Breast epithelium (tissue), 3 donors: ENCODE measurements around the gene PNPLA8.

Source experiments
- POLR2A ChIP-seq: fragments of 450-650 bp; IDR thresholded peaks from one replicate; pipeline ENCODE4 v1.6.1; 2016; ENCODE audit warnings: antibody characterized with exemption, mild to moderate bottlenecking, moderate library complexity
- POLR2AphosphoS5 ChIP-seq, 3 donors: sonication (generic); formaldehyde crosslinking; IDR thresholded peaks; one replicate each; pipeline ENCODE4 v1.6.1; 2017; ENCODE audit warnings: antibody characterized with exemption in 3 of 3
- TF ChIP-seq, protein P1 (sequence below), 3 donors: fragments of 450-650 bp; IDR thresholded peaks; one replicate each; pipeline ENCODE4 v1.5.1; 2016 to 2017; ENCODE audit warnings: antibody characterized with exemption in 3 of 3, mild to moderate bottlenecking in 3 of 3, moderate library complexity in 3 of 3

DNA sequence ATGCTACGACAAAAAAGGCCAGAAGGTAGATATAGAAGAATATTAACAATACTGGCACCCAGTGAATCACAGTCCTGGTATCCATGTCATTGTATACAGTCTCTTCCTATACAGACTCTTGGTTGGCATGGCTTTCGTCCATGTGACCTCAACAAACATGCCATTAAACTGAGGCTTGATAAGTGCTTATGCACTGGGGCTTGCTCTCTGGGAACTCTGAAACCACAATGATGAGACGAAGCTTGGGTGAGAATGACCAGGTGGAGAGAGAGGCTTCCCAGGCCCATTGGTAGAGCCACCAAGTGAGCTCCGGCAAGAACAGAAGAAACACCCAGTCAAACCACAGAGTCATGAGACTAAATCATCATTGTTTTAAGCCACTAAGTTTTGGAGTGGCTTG lies 33.2 kb downstream of the PNPLA8 start:
- TF ChIP-seq, protein P1, sequence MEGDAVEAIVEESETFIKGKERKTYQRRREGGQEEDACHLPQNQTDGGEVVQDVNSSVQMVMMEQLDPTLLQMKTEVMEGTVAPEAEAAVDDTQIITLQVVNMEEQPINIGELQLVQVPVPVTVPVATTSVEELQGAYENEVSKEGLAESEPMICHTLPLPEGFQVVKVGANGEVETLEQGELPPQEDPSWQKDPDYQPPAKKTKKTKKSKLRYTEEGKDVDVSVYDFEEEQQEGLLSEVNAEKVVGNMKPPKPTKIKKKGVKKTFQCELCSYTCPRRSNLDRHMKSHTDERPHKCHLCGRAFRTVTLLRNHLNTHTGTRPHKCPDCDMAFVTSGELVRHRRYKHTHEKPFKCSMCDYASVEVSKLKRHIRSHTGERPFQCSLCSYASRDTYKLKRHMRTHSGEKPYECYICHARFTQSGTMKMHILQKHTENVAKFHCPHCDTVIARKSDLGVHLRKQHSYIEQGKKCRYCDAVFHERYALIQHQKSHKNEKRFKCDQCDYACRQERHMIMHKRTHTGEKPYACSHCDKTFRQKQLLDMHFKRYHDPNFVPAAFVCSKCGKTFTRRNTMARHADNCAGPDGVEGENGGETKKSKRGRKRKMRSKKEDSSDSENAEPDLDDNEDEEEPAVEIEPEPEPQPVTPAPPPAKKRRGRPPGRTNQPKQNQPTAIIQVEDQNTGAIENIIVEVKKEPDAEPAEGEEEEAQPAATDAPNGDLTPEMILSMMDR (IDR thresholded peaks at IDR 0.05): no peak
- no peak for TF ChIP-seq POLR2A
- no peak for TF ChIP-seq POLR2AphosphoS5 (IDR thresholded peaks at IDR 0.05)
